WTC11 (cell line): ENCODE data around the gene SPOP. TPM values are rescaled to one million over a fixed set of nuclear protein-coding genes. Genes with fewer than 3 reads are reported as not detected.

ENCODE experiments used
- ATAC-seq: fragments of 200-7000 bp; cut with Tn5 transposase; 2 replicates; pipeline ENCODE4 v1.10.0; 2021; ENCODE audit warnings: mild to moderate bottlenecking, moderate library complexity
- CTCF ChIA-PET: fragments of 300-600 bp; sonication (Branson Sonifier 250); formaldehyde crosslinking; loops from one replicate; lab custom pipeline; 2021; ENCODE audit warnings: antibody characterized with exemption; lab: Charles Lee
- POLR2A ChIA-PET: fragments of 350-600 bp; sonication (Branson Sonifier 250); formaldehyde crosslinking; loops from one replicate; lab custom pipeline; 2021; ENCODE audit warnings: antibody characterized with exemption; lab: Charles Lee
- DNase-seq: peaks from one replicate; pipeline ENCODE4 v3.0.0; 2021; ENCODE audit warnings: low spot score
- H3K27ac Mint-ChIP-seq: 2 replicates; pipeline ENCODE4 v1.8.0; 2021; ENCODE audit warnings: mixed read lengths
- H3K27me3 Mint-ChIP-seq: 2 replicates; pipeline ENCODE4 v1.8.0; 2021; ENCODE audit warnings: low read depth, mild to moderate bottlenecking, moderate library complexity, mixed read lengths
- H3K36me3 Mint-ChIP-seq: 2 replicates; pipeline ENCODE4 v1.8.0; 2021; ENCODE audit warnings: mixed read lengths
- H3K4me1 Mint-ChIP-seq: 2 replicates; pipeline ENCODE4 v1.8.0; 2022; ENCODE audit warnings: mixed read lengths
- H3K4me3 Mint-ChIP-seq: 2 replicates; pipeline ENCODE4 v1.8.0; 2021; ENCODE audit warnings: mild to moderate bottlenecking, moderate library complexity, mixed read lengths
- H3K9me3 Mint-ChIP-seq: 2 replicates; pipeline ENCODE4 v1.8.0; 2021; ENCODE audit warnings: mixed read lengths
- AR ChIP-seq: fragments of 250-450 bp; sonication (Bioruptor Pico); IDR thresholded peaks from 2 replicates; pipeline ENCODE4 v1.9.0; 2021; ENCODE audit warnings: mild to moderate bottlenecking
- ATF2 ChIP-seq: sonication (generic); formaldehyde crosslinking; IDR thresholded peaks from 2 replicates; pipeline ENCODE4 v1.8.1; 2022; ENCODE audit warnings: low read depth, missing genetic modification reagents, borderline replicate concordance
- CDX4 ChIP-seq: fragments of 250-450 bp; sonication (Bioruptor Pico); IDR thresholded peaks from 2 replicates; pipeline ENCODE4 v1.9.0; 2021; ENCODE audit warnings: moderate library complexity, mild to moderate bottlenecking, inconsistent platforms, borderline replicate concordance
- E2F4 ChIP-seq: sonication (generic); formaldehyde crosslinking; IDR thresholded peaks from 2 replicates; pipeline ENCODE4 v1.8.1; 2022; ENCODE audit warnings: low read depth, mild to moderate bottlenecking, moderate library complexity, missing genetic modification reagents, borderline replicate concordance
- ERG ChIP-seq: fragments of 250-450 bp; sonication (Bioruptor Pico); IDR thresholded peaks from 2 replicates; pipeline ENCODE4 v1.8.0; 2021; ENCODE audit warnings: mild to moderate bottlenecking
- ETV6 ChIP-seq: sonication (generic); formaldehyde crosslinking; IDR thresholded peaks from 2 replicates; pipeline ENCODE4 v1.8.1; 2022; ENCODE audit warnings: mild to moderate bottlenecking, missing genetic modification reagents
- FOXP4 ChIP-seq: sonication (generic); formaldehyde crosslinking; IDR thresholded peaks from 2 replicates; pipeline ENCODE4 v1.8.0; 2022; ENCODE audit warnings: mild to moderate bottlenecking, missing genetic modification reagents
- GRHL2 ChIP-seq: fragments of 250-450 bp; sonication (Bioruptor Pico); IDR thresholded peaks from 2 replicates; pipeline ENCODE4 v1.8.0; 2022; ENCODE audit warnings: mild to moderate bottlenecking, moderate library complexity; ENCODE audit not compliant: insufficient replicate concordance, severe bottlenecking
- GTF2I ChIP-seq: fragments of 250-450 bp; sonication (Bioruptor Pico); conservative IDR thresholded peaks from 2 replicates; pipeline ENCODE4 v1.4.0; 2021; ENCODE audit warnings: mild to moderate bottlenecking
- MAX ChIP-seq: sonication (generic); formaldehyde crosslinking; IDR thresholded peaks from 2 replicates; pipeline ENCODE4 v1.8.0; 2022; ENCODE audit warnings: mild to moderate bottlenecking, missing genetic modification reagents
- MYBL2 ChIP-seq: sonication (generic); formaldehyde crosslinking; IDR thresholded peaks from 2 replicates; pipeline ENCODE4 v1.8.1; 2023; ENCODE audit warnings: mild to moderate bottlenecking, moderate library complexity, missing genetic modification reagents
- NR3C1 ChIP-seq: sonication (generic); formaldehyde crosslinking; conservative IDR thresholded peaks from 2 replicates; pipeline ENCODE4 v1.8.1; 2023; ENCODE audit warnings: low read depth, mild to moderate bottlenecking, missing genetic modification reagents
- RORB ChIP-seq: fragments of 250-450 bp; sonication (Bioruptor Pico); IDR thresholded peaks from 2 replicates; pipeline ENCODE4 v1.9.0; 2021; ENCODE audit warnings: mild to moderate bottlenecking
- SMAD4 ChIP-seq: sonication (generic); formaldehyde crosslinking; IDR thresholded peaks from 2 replicates; pipeline ENCODE4 v1.8.0; 2022; ENCODE audit warnings: mild to moderate bottlenecking, missing genetic modification reagents
- TEAD1 ChIP-seq: sonication (generic); formaldehyde crosslinking; IDR thresholded peaks from 2 replicates; pipeline ENCODE4 v1.8.0; 2022; ENCODE audit warnings: mild to moderate bottlenecking, missing genetic modification reagents
- ZBTB21 ChIP-seq: sonication (generic); formaldehyde crosslinking; IDR thresholded peaks from 2 replicates; pipeline ENCODE4 v1.8.1; 2023; ENCODE audit warnings: mild to moderate bottlenecking, missing genetic modification reagents, borderline replicate concordance
- ZBTB43 ChIP-seq: sonication (generic); formaldehyde crosslinking; IDR thresholded peaks from 2 replicates; pipeline ENCODE4 v1.8.1; 2023; ENCODE audit warnings: mild to moderate bottlenecking, missing genetic modification reagents
- ZNF138 ChIP-seq: sonication (generic); formaldehyde crosslinking; conservative IDR thresholded peaks from 2 replicates; pipeline ENCODE4 v1.8.1; 2022; ENCODE audit warnings: mild to moderate bottlenecking, moderate library complexity, missing genetic modification reagents
- ZNF219 ChIP-seq: sonication (generic); formaldehyde crosslinking; IDR thresholded peaks from 2 replicates; pipeline ENCODE4 v1.8.0; 2023; ENCODE audit warnings: missing genetic modification reagents, mild to moderate bottlenecking, borderline replicate concordance
- ZNF232 ChIP-seq: sonication (generic); formaldehyde crosslinking; IDR thresholded peaks from 2 replicates; pipeline ENCODE4 v1.8.0; 2022; ENCODE audit warnings: mild to moderate bottlenecking, missing genetic modification reagents
- ZNF396 ChIP-seq: fragments of 250-450 bp; sonication (Bioruptor Pico); IDR thresholded peaks from 2 replicates; pipeline ENCODE4 v1.8.0; 2021; ENCODE audit warnings: mild to moderate bottlenecking, moderate library complexity, borderline replicate concordance
- ZNF425 ChIP-seq: fragments of 250-450 bp; sonication (Bioruptor Pico); conservative IDR thresholded peaks from 2 replicates; pipeline ENCODE4 v1.9.0; 2021; ENCODE audit warnings: mild to moderate bottlenecking
- total RNA-seq: library from RNA; stranded (reverse); gene quantifications from 3 replicates; pipeline ENCODE4 v1.2.3, GENCODE V29; 2021

Gene SPOP
- total RNA-seq, 1 experiment from 2014 or later = 19.2 TPM

- H3K36me3 Mint-ChIP-seq = no peaks in the 10 kb centered on the region
- CTCF ChIA-PET = interaction anchor here (0.5 to 4.2 kb wide), 89 partner anchors 9 to 1502 kb away, joined by 3 to 129 read pairs (median 5); partner anchors contain the start of genes DLX3, FAM117A, KAT7 and NGFR
- peak; percentile 89 for ATAC-seq
- H3K4me3 Mint-ChIP-seq = no peak overlapping the region
- no peaks in the 10 kb centered on the region for H3K9me3 Mint-ChIP-seq
- POLR2A ChIA-PET = interaction anchor here (0.5 to 0.6 kb wide), 2 partner anchors 145 to 148 kb away, joined by 3 to 4 read pairs; no protein-coding TSS in a partner anchor
- H3K4me1 Mint-ChIP-seq = peaks cover 13% of the 10 kb centered on the region
- no peak overlapping the region for H3K27ac Mint-ChIP-seq
- peak; percentile 94 for DNase-seq
- H3K27me3 Mint-ChIP-seq = peaks cover 8% of the 10 kb centered on the region
- TF ChIP-seq ATF2 (CRISPR knock-in tag) (no peak), ZNF425 (no peak), GTF2I (CRISPR knock-in tag) (no peak), RORB (CRISPR knock-in tag) (no peak), GRHL2 (CRISPR knock-in tag) (no peak), ETV6 (CRISPR knock-in tag) (peak; percentile 76; the same call in 1 of the 2 replicates), ZNF396 (CRISPR knock-in tag) (no peak), TEAD1 (CRISPR knock-in tag) (no peak; the same call in 1 of the 2 replicates), ERG (CRISPR knock-in tag) (no peak), ZNF232 (0 out of 2 replicates have a peak, but pooled peaks have one; percentile 63), E2F4 (no peak), FOXP4 (CRISPR knock-in tag) (0 out of 2 replicates have a peak, but pooled peaks have one; percentile 66), AR (CRISPR knock-in tag) (no peak), ZNF138 (no peak), MAX (CRISPR knock-in tag) (peak; percentile 69), ZNF219 (no peak), NR3C1 (CRISPR knock-in tag) (no peak), ZBTB43 (CRISPR knock-in tag) (no peak), MYBL2 (no peak), ZBTB21 (no peak), SMAD4 (CRISPR knock-in tag) (no peak), CDX4 (CRISPR knock-in tag) (no peak)
Measured at GRCh38 chr17:49556223-49556943, 121.5 kb downstream of the SPOP start.
